Progenitor cell of endocrine pancreas (in vitro differentiated cells): Measurements from ENCODE around the gene FOXF1. TPM values are rescaled to one million over a fixed set of nuclear protein-coding genes. Genes with fewer than 3 reads are reported as not detected.

Experiments used
- DNase-seq: peaks from one replicate; pipeline ENCODE4 v3.0.0; 2021; ENCODE audit warnings: low spot score; ENCODE audit not compliant: unreplicated experiment
- H3K27ac Mint-ChIP-seq: 2 replicates; pipeline ENCODE4 v1.8.0; 2021; ENCODE audit warnings: mild to moderate bottlenecking, moderate library complexity, mixed read lengths
- H3K27me3 Mint-ChIP-seq: 2 replicates; pipeline ENCODE4 v1.8.0; 2021; ENCODE audit warnings: mixed read lengths
- H3K36me3 Mint-ChIP-seq: 2 replicates; pipeline ENCODE4 v1.8.0; 2022; ENCODE audit warnings: mixed read lengths; ENCODE audit not compliant: insufficient read depth
- H3K4me1 Mint-ChIP-seq: 2 replicates; pipeline ENCODE4 v1.8.0; 2021; ENCODE audit warnings: low read depth, mixed read lengths
- H3K4me3 Mint-ChIP-seq: 2 replicates; pipeline ENCODE4 v1.8.0; 2021; ENCODE audit warnings: low read depth, mild to moderate bottlenecking, moderate library complexity, mixed read lengths
- H3K9me3 Mint-ChIP-seq: 2 replicates; pipeline ENCODE4 v1.8.0; 2021; ENCODE audit warnings: low read depth, mixed read lengths
- CTCF ChIP-seq: fragments of 200-600 bp; sonication (generic); IDR thresholded peaks from one replicate; pipeline ENCODE4 v1.5.0; 2021; ENCODE audit warnings: antibody characterized with exemption, mild to moderate bottlenecking; ENCODE audit not compliant: unreplicated experiment
- total RNA-seq: library from RNA; stranded (reverse); gene quantifications from 2 replicates; pipeline ENCODE4 v1.2.1, GENCODE V29; 2021

FOXF1 gene
- total RNA-seq, 1 donor from 2014 or later: not detected

- H3K4me1 Mint-ChIP-seq: no peaks in the 10 kb centered on the region
- no peak overlapping the region for H3K4me3 Mint-ChIP-seq
- no peak for DNase-seq
- no peaks in the 10 kb centered on the region for H3K9me3 Mint-ChIP-seq
- H3K36me3 Mint-ChIP-seq: no peaks in the 10 kb centered on the region
- no peak for TF ChIP-seq CTCF
- no peak overlapping the region for H3K27ac Mint-ChIP-seq
- peaks cover 15% of the 10 kb centered on the region for H3K27me3 Mint-ChIP-seq
Measured at GRCh38 chr16:86532526-86532815, 22.1 kb downstream of the FOXF1 start.

- TF ChIP-seq CTCF: no peak
- Mint-ChIP-seq H3K36me3 (no peaks in the 10 kb centered on the region), H3K27me3 (peaks cover 9% of the 10 kb centered on the region), H3K4me1 (no peaks in the 10 kb centered on the region), H3K27ac (no peak overlapping the region), H3K9me3 (no peaks in the 10 kb centered on the region), H3K4me3 (no peak overlapping the region)
- DNase-seq: no peak
Measured at GRCh38 chr16:86533076-86533475, 22.7 kb downstream of the FOXF1 start.

GRCh38 chr16:86533767-86534351, 23.5 kb downstream of the FOXF1 start:
- DNase-seq: no peak
- no peak for TF ChIP-seq CTCF
- Mint-ChIP-seq H3K4me3 (no peak overlapping the region), H3K27me3 (peaks cover 9% of the 10 kb centered on the region), H3K4me1 (no peaks in the 10 kb centered on the region), H3K27ac (no peak overlapping the region), H3K36me3 (no peaks in the 10 kb centered on the region), H3K9me3 (no peaks in the 10 kb centered on the region)

GRCh38 chr16:86534779-86535615, 24.7 kb downstream of the FOXF1 start:
- TF ChIP-seq CTCF: no peak
- H3K27me3 Mint-ChIP-seq: peaks cover 9% of the 10 kb centered on the region
- H3K36me3 Mint-ChIP-seq: no peaks in the 10 kb centered on the region
- no peaks in the 10 kb centered on the region for H3K9me3 Mint-ChIP-seq
- H3K4me3 Mint-ChIP-seq: no peak overlapping the region
- H3K4me1 Mint-ChIP-seq: no peaks in the 10 kb centered on the region
- no peak overlapping the region for H3K27ac Mint-ChIP-seq
- DNase-seq: no peak

- Mint-ChIP-seq H3K27ac (no peak overlapping the region), H3K27me3 (peaks cover 9% of the 10 kb centered on the region), H3K4me1 (no peaks in the 10 kb centered on the region), H3K4me3 (no peak overlapping the region), H3K36me3 (no peaks in the 10 kb centered on the region), H3K9me3 (no peaks in the 10 kb centered on the region)
- DNase-seq: no peak
- TF ChIP-seq CTCF: no peak
Measured at GRCh38 chr16:86536621-86537020, 26.3 kb downstream of the FOXF1 start.
